ENCODE data around the gene CDC42EP5.
A peak's percentile ranks its signal among the peaks of the same experiment; 100 is the strongest.
"Not testable (repeated sequence)": the region's sequence is repeated elsewhere in the genome, so short reads cannot be mapped to it uniquely, and the experiment has no call there.

The CDC42EP5 gene

GRCh38 chr19:54497747-54498450 lies 24.8 kb upstream of the CDC42EP5 start:
- DNase-seq, H3K27ac Mint-ChIP-seq, H3K9me3 Mint-ChIP-seq, H3K4me3 Mint-ChIP-seq: not testable (repeated sequence)
- H3K27me3 Mint-ChIP-seq, result peaks cover 70% of the 10 kb centered on the region
- peak; percentile 84 for ATAC-seq
- H3K4me1 Mint-ChIP-seq, result peaks cover 21% of the 10 kb centered on the region

GRCh38 chr19:54495284-54495683 lies 22.2 kb upstream of the CDC42EP5 start:
- not testable (repeated sequence) for DNase-seq, H3K4me3 Mint-ChIP-seq, H3K27ac Mint-ChIP-seq, H3K9me3 Mint-ChIP-seq, ATAC-seq
- Mint-ChIP-seq H3K27me3 (peaks cover 83% of the 10 kb centered on the region), H3K4me1 (peaks cover 15% of the 10 kb centered on the region)

GRCh38 chr19:54493967-54494585 lies 21.0 kb upstream of the CDC42EP5 start:
- Mint-ChIP-seq H3K27me3 (peaks cover 79% of the 10 kb centered on the region), H3K4me1 (peaks cover 15% of the 10 kb centered on the region), H3K27ac (no peak overlapping the region), H3K4me3 (no peak overlapping the region), H3K9me3 (no peaks in the 10 kb centered on the region)
- DNase-seq, result no peak
- ATAC-seq, result no peak

- ATAC-seq, H3K4me3 Mint-ChIP-seq, H3K27ac Mint-ChIP-seq, H3K9me3 Mint-ChIP-seq, DNase-seq: not testable (repeated sequence)
- H3K27me3 Mint-ChIP-seq, result peaks cover 70% of the 10 kb centered on the region
- peaks cover 12% of the 10 kb centered on the region for H3K4me1 Mint-ChIP-seq
Measured at GRCh38 chr19:54493056-54493455, 20.0 kb upstream of the CDC42EP5 start.

- Mint-ChIP-seq H3K4me3 (no peak overlapping the region), H3K27ac (no peak overlapping the region), H3K4me1 (peaks cover 8% of the 10 kb centered on the region), H3K27me3 (peaks cover 65% of the 10 kb centered on the region), H3K9me3 (no peaks in the 10 kb centered on the region)
- no peak for ATAC-seq
- no peak for DNase-seq
Measured at GRCh38 chr19:54492568-54492967, 19.5 kb upstream of the CDC42EP5 start.

- Mint-ChIP-seq H3K9me3 (no peaks in the 10 kb centered on the region), H3K4me1 (no peaks in the 10 kb centered on the region), H3K4me3 (no peak overlapping the region), H3K27ac (no peak overlapping the region), H3K27me3 (peaks cover 54% of the 10 kb centered on the region)
- ATAC-seq, result no peak
- no peak for DNase-seq
Measured at GRCh38 chr19:54489766-54490165, 16.7 kb upstream of the CDC42EP5 start.

- H3K27ac Mint-ChIP-seq, result peak overlapping the region in 1 of 2 donors; percentile 7
- no peaks in the 10 kb centered on the region for H3K9me3 Mint-ChIP-seq
- DNase-seq, result no peak
- H3K4me3 Mint-ChIP-seq, result no peak overlapping the region
- no peaks in the 10 kb centered on the region for H3K4me1 Mint-ChIP-seq
- peaks cover 54% of the 10 kb centered on the region for H3K27me3 Mint-ChIP-seq
- ATAC-seq, result no peak
Measured at GRCh38 chr19:54489341-54489740, 16.2 kb upstream of the CDC42EP5 start.

- Mint-ChIP-seq H3K27ac (no peak overlapping the region), H3K27me3 (peaks cover 42% of the 10 kb centered on the region), H3K4me3 (no peak overlapping the region), H3K9me3 (no peaks in the 10 kb centered on the region), H3K4me1 (peaks cover 17% of the 10 kb centered on the region)
- ATAC-seq (no peak), DNase-seq (no peak)
Measured at GRCh38 chr19:54485851-54486250, 12.8 kb upstream of the CDC42EP5 start.

GRCh38 chr19:54484451-54484850 lies 11.4 kb upstream of the CDC42EP5 start:
- Mint-ChIP-seq H3K9me3 (no peaks in the 10 kb centered on the region), H3K4me1 (peaks cover 17% of the 10 kb centered on the region), H3K27ac (no peak overlapping the region), H3K27me3 (peaks cover 44% of the 10 kb centered on the region), H3K4me3 (no peak overlapping the region)
- ATAC-seq (no peak), DNase-seq (no peak)

- no peak overlapping the region for H3K4me3 Mint-ChIP-seq
- H3K9me3 Mint-ChIP-seq, result no peaks in the 10 kb centered on the region
- ATAC-seq (no peak), DNase-seq (no peak)
- no peak overlapping the region for H3K27ac Mint-ChIP-seq
- peaks cover 60% of the 10 kb centered on the region for H3K27me3 Mint-ChIP-seq
- peaks cover 17% of the 10 kb centered on the region for H3K4me1 Mint-ChIP-seq
Measured at GRCh38 chr19:54482889-54483288, 9.8 kb upstream of the CDC42EP5 start.

GRCh38 chr19:54481326-54481930 lies 8.3 kb upstream of the CDC42EP5 start:
- H3K27ac Mint-ChIP-seq, result no peak overlapping the region
- peak in 1 of 2 donors; percentile 46 for DNase-seq

GRCh38 chr19:54480051-54480450 lies 7.0 kb upstream of the CDC42EP5 start:
- peaks cover 66% of the 10 kb centered on the region for H3K27me3 Mint-ChIP-seq
- H3K9me3 Mint-ChIP-seq, result no peaks in the 10 kb centered on the region
- ATAC-seq, result no peak
- H3K27ac Mint-ChIP-seq, result no peak overlapping the region
- H3K4me1 Mint-ChIP-seq, result peaks cover 17% of the 10 kb centered on the region
- DNase-seq, result no peak
- no peak overlapping the region for H3K4me3 Mint-ChIP-seq

More at GRCh38 chr19:54481326-54481930, 8.3 kb upstream of the CDC42EP5 start:
- Mint-ChIP-seq H3K27me3 (peaks cover 74% of the 10 kb centered on the region), H3K4me1 (peaks cover 17% of the 10 kb centered on the region), H3K9me3 (no peaks in the 10 kb centered on the region), H3K4me3 (no peak overlapping the region)
- no peak for ATAC-seq

GRCh38 chr19:54478677-54479266 lies 5.7 kb upstream of the CDC42EP5 start:
- ATAC-seq (no peak), DNase-seq (no peak)
- Mint-ChIP-seq H3K27me3 (peaks cover 60% of the 10 kb centered on the region), H3K9me3 (no peaks in the 10 kb centered on the region), H3K4me1 (peaks cover 17% of the 10 kb centered on the region), H3K27ac (no peak overlapping the region), H3K4me3 (no peak overlapping the region)

GRCh38 chr19:54477650-54478049 lies 4.6 kb upstream of the CDC42EP5 start:
- H3K4me3 Mint-ChIP-seq, result no peak overlapping the region
- H3K27ac Mint-ChIP-seq, result no peak overlapping the region
- DNase-seq (no peak), ATAC-seq (no peak)
- no peaks in the 10 kb centered on the region for H3K9me3 Mint-ChIP-seq
- H3K4me1 Mint-ChIP-seq, result peaks cover 22% of the 10 kb centered on the region
- peaks cover 70% of the 10 kb centered on the region for H3K27me3 Mint-ChIP-seq

GRCh38 chr19:54475706-54476105 lies 2.6 kb upstream of the CDC42EP5 start:
- ATAC-seq (no peak), DNase-seq (no peak)
- no peaks in the 10 kb centered on the region for H3K9me3 Mint-ChIP-seq
- peaks cover 72% of the 10 kb centered on the region for H3K27me3 Mint-ChIP-seq
- no peak overlapping the region for H3K4me3 Mint-ChIP-seq
- H3K4me1 Mint-ChIP-seq, result peaks cover 21% of the 10 kb centered on the region
- H3K27ac Mint-ChIP-seq, result no peak overlapping the region

GRCh38 chr19:54473892-54474372 lies 836 bp upstream of the CDC42EP5 start:
- Mint-ChIP-seq H3K4me3 (no peak overlapping the region), H3K27ac (no peak overlapping the region), H3K4me1 (peaks cover 30% of the 10 kb centered on the region), H3K27me3 (peaks cover 75% of the 10 kb centered on the region), H3K9me3 (no peaks in the 10 kb centered on the region)
- ATAC-seq (no peak), DNase-seq (no peak)
